Activated naive CD4-positive, alpha-beta T cell treated with anti-CD3 and anti-CD28 coated beads, Interleukin-2, amount 10 ng/mL, durations not matched to agents 7 days and 5 days (primary cell): ENCODE results near the gene CCNI.
"Not testable (repeated sequence)": the region's sequence is repeated elsewhere in the genome, so short reads cannot be mapped to it uniquely, and the experiment has no call there.

Source experiments
- CTCF ChIA-PET: fragments of 350-600 bp; sonication (Branson Sonifier 250); formaldehyde crosslinking; loops from one replicate; lab custom pipeline; 2021; ENCODE audit warnings: antibody characterized with exemption; lab: Charles Lee
- DNase-seq: peaks from one replicate; pipeline ENCODE4 v3.0.0-alpha.2; 2020
- H3K27ac Mint-ChIP-seq: one replicate; pipeline ENCODE4 v1.8.0; 2021; ENCODE audit warnings: mild to moderate bottlenecking, moderate library complexity, mixed read lengths
- H3K27me3 Mint-ChIP-seq: one replicate; pipeline ENCODE4 v1.8.0; 2021; ENCODE audit warnings: mild to moderate bottlenecking, mixed read lengths
- H3K36me3 Mint-ChIP-seq: one replicate; pipeline ENCODE4 v1.8.0; 2021; ENCODE audit warnings: mixed read lengths
- H3K4me1 Mint-ChIP-seq: one replicate; pipeline ENCODE4 v1.8.0; 2021; ENCODE audit warnings: mixed read lengths
- H3K4me3 Mint-ChIP-seq: one replicate; pipeline ENCODE4 v1.8.0; 2021; ENCODE audit warnings: mild to moderate bottlenecking, moderate library complexity, mixed read lengths
- H3K9me3 Mint-ChIP-seq: one replicate; pipeline ENCODE4 v1.8.0; 2021; ENCODE audit warnings: mixed read lengths

Gene CCNI

GRCh38 chr4:77095101-77095821 is 19.5 kb upstream of the CCNI start:
- Mint-ChIP-seq H3K9me3 (no peaks in the 10 kb centered on the region), H3K36me3 (no peaks in the 10 kb centered on the region), H3K27me3 (peaks cover 4% of the 10 kb centered on the region), H3K4me3 (no peak overlapping the region), H3K4me1 (peaks cover 7% of the 10 kb centered on the region), H3K27ac (no peak overlapping the region)
- CTCF ChIA-PET = interaction anchor here (0.7 to 7.9 kb wide), 39 partner anchors 9 to 238 kb away, joined by 3 to 130 read pairs (median 5); partner anchors contain the start of gene CCNG2
- DNase-seq = peak; percentile 82

- DNase-seq = no peak
- Mint-ChIP-seq H3K27me3 (peaks cover 4% of the 10 kb centered on the region), H3K27ac (no peak overlapping the region), H3K36me3 (no peaks in the 10 kb centered on the region), H3K4me1 (peaks cover 2% of the 10 kb centered on the region), H3K4me3 (no peak overlapping the region), H3K9me3 (no peaks in the 10 kb centered on the region)
- CTCF ChIA-PET = interaction anchor here (0.6 to 7.9 kb wide), 19 partner anchors 10 to 239 kb away, joined by 3 to 130 read pairs (median 7); no protein-coding TSS in a partner anchor
Measured at GRCh38 chr4:77094496-77094895, 18.7 kb upstream of the CCNI start.

- no peak overlapping the region for H3K4me3 Mint-ChIP-seq
- DNase-seq = no peak
- no peak overlapping the region for H3K27ac Mint-ChIP-seq
- H3K9me3 Mint-ChIP-seq = no peaks in the 10 kb centered on the region
- CTCF ChIA-PET = interaction anchor here (0.9 to 7.9 kb wide), 4 partner anchors 11 to 111 kb away, joined by 3 to 130 read pairs (median 4); no protein-coding TSS in a partner anchor
- peaks cover 2% of the 10 kb centered on the region for H3K4me1 Mint-ChIP-seq
- no peaks in the 10 kb centered on the region for H3K36me3 Mint-ChIP-seq
- peaks cover 4% of the 10 kb centered on the region for H3K27me3 Mint-ChIP-seq
Measured at GRCh38 chr4:77093401-77093800, 17.6 kb upstream of the CCNI start.

GRCh38 chr4:77092975-77093374 is 17.2 kb upstream of the CCNI start:
- CTCF ChIA-PET = interaction anchor here (0.9 to 7.9 kb wide), 5 partner anchors 11 to 266 kb away, joined by 3 to 130 read pairs (median 3); no protein-coding TSS in a partner anchor
- H3K27ac Mint-ChIP-seq = no peak overlapping the region
- H3K27me3 Mint-ChIP-seq = peaks cover 4% of the 10 kb centered on the region
- H3K9me3 Mint-ChIP-seq = no peaks in the 10 kb centered on the region
- H3K36me3 Mint-ChIP-seq = no peaks in the 10 kb centered on the region
- H3K4me1 Mint-ChIP-seq = peaks cover 2% of the 10 kb centered on the region
- DNase-seq = no peak
- H3K4me3 Mint-ChIP-seq = no peak overlapping the region

- Mint-ChIP-seq H3K4me1 (peaks cover 2% of the 10 kb centered on the region), H3K27ac (no peak overlapping the region), H3K36me3 (no peaks in the 10 kb centered on the region), H3K4me3 (no peak overlapping the region), H3K9me3 (no peaks in the 10 kb centered on the region), H3K27me3 (no peaks in the 10 kb centered on the region)
- no peak for DNase-seq
- CTCF ChIA-PET = interaction anchor here (0.5 kb wide), 1 partner anchor 70 kb away, joined by 4 read pairs; no protein-coding TSS in a partner anchor
Measured at GRCh38 chr4:77089866-77090265, 14.1 kb upstream of the CCNI start.

GRCh38 chr4:77087027-77087426 is 11.2 kb upstream of the CCNI start:
- H3K27ac Mint-ChIP-seq, CTCF ChIA-PET, H3K27me3 Mint-ChIP-seq, H3K4me3 Mint-ChIP-seq, H3K36me3 Mint-ChIP-seq, H3K4me1 Mint-ChIP-seq, DNase-seq, H3K9me3 Mint-ChIP-seq: not testable (repeated sequence)

GRCh38 chr4:77084019-77084639 is 8.3 kb upstream of the CCNI start:
- Mint-ChIP-seq H3K4me1 (peaks cover 8% of the 10 kb centered on the region), H3K27me3 (no peaks in the 10 kb centered on the region), H3K4me3 (no peak overlapping the region), H3K9me3 (no peaks in the 10 kb centered on the region), H3K36me3 (peaks cover 1% of the 10 kb centered on the region), H3K27ac (no peak overlapping the region)
- no peak for DNase-seq
- CTCF ChIA-PET = interaction anchor here (1.9 to 2.7 kb wide), 2 partner anchors 11 to 119 kb away, joined by 5 to 18 read pairs; no protein-coding TSS in a partner anchor

GRCh38 chr4:77082886-77083608 is 7.3 kb upstream of the CCNI start:
- no peak overlapping the region for H3K4me3 Mint-ChIP-seq
- no peaks in the 10 kb centered on the region for H3K9me3 Mint-ChIP-seq
- CTCF ChIA-PET = interaction anchor here (0.8 to 2.7 kb wide), 5 partner anchors 12 to 120 kb away, joined by 3 to 18 read pairs (median 5); no protein-coding TSS in a partner anchor
- no peaks in the 10 kb centered on the region for H3K27me3 Mint-ChIP-seq
- peaks cover 3% of the 10 kb centered on the region for H3K36me3 Mint-ChIP-seq
- peaks cover 9% of the 10 kb centered on the region for H3K4me1 Mint-ChIP-seq
- H3K27ac Mint-ChIP-seq = no peak overlapping the region
- no peak for DNase-seq

GRCh38 chr4:77080806-77081205 is 5.0 kb upstream of the CCNI start:
- CTCF ChIA-PET = interaction anchor here (0.9 to 2.5 kb wide), 5 partner anchors 12 to 123 kb away, joined by 3 to 10 read pairs (median 3); no protein-coding TSS in a partner anchor
- H3K27me3 Mint-ChIP-seq, H3K9me3 Mint-ChIP-seq, H3K4me3 Mint-ChIP-seq: not testable (repeated sequence)
- Mint-ChIP-seq H3K36me3 (peaks cover 10% of the 10 kb centered on the region), H3K4me1 (peaks cover 30% of the 10 kb centered on the region), H3K27ac (peak overlapping the region; percentile 78)
- DNase-seq = peak; percentile 29

- Mint-ChIP-seq H3K27me3 (peaks cover 6% of the 10 kb centered on the region), H3K36me3 (peaks cover 13% of the 10 kb centered on the region), H3K4me3 (no peak overlapping the region), H3K4me1 (peaks cover 30% of the 10 kb centered on the region), H3K9me3 (no peaks in the 10 kb centered on the region), H3K27ac (no peak overlapping the region)
- no peak for DNase-seq
- CTCF ChIA-PET = interaction anchor here (2.5 kb wide), 1 partner anchor 16 kb away, joined by 10 read pairs; no protein-coding TSS in a partner anchor
Measured at GRCh38 chr4:77079281-77079680, 3.5 kb upstream of the CCNI start.

GRCh38 chr4:77078401-77078800 is 2.6 kb upstream of the CCNI start:
- Mint-ChIP-seq H3K4me3 (no peak overlapping the region), H3K27ac (no peak overlapping the region), H3K9me3 (no peaks in the 10 kb centered on the region), H3K27me3 (peaks cover 6% of the 10 kb centered on the region), H3K36me3 (peaks cover 13% of the 10 kb centered on the region), H3K4me1 (peaks cover 30% of the 10 kb centered on the region)
- no peak for DNase-seq
- CTCF ChIA-PET = no interaction called here

GRCh38 chr4:77076889-77077635 is 1.3 kb upstream of the CCNI start:
- no peaks in the 10 kb centered on the region for H3K9me3 Mint-ChIP-seq
- H3K4me1 Mint-ChIP-seq = peaks cover 34% of the 10 kb centered on the region
- H3K36me3 Mint-ChIP-seq = peaks cover 13% of the 10 kb centered on the region
- H3K4me3 Mint-ChIP-seq = no peak overlapping the region
- H3K27me3 Mint-ChIP-seq = peaks cover 6% of the 10 kb centered on the region
- no peak for DNase-seq
- CTCF ChIA-PET = interaction anchor here (1.0 to 1.5 kb wide), 2 partner anchors 19 to 126 kb away, joined by 3 to 5 read pairs; no protein-coding TSS in a partner anchor
- H3K27ac Mint-ChIP-seq = peak overlapping the region; percentile 99
